Measurements from ENCODE around the gene GRIN2C.

GRIN2C gene

DNA sequence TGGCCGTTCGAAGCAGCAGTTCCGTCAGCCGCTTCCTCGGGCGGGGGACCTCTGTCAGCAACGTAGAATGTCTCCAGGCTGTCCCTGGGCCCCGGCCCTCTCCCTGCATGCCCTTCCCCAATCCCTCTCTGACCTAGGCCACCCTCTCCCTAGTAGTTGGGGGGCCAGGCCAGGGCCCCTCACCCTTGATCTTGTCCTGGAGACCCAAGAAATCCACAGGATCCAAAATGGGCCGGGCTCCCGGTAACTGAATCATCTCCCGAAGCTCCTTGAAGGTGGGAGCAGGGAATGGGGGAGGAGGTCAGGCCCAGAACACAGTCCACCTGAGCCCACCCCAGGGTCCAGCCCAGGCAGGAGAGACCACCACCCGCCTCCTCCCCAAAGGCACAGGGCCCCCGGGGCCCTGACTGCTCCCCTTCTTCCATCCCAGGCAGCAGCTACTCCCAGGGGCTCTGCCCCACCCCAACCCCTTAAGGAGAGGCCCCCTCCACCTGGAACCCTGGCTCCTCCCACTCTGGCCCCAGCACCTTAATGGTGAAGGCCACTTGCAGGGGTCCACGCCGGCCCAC lies 4.7 kb upstream of the GRIN2C start:
- no peak for DNase-seq (ENCODE audit: low read depth)

DNA sequence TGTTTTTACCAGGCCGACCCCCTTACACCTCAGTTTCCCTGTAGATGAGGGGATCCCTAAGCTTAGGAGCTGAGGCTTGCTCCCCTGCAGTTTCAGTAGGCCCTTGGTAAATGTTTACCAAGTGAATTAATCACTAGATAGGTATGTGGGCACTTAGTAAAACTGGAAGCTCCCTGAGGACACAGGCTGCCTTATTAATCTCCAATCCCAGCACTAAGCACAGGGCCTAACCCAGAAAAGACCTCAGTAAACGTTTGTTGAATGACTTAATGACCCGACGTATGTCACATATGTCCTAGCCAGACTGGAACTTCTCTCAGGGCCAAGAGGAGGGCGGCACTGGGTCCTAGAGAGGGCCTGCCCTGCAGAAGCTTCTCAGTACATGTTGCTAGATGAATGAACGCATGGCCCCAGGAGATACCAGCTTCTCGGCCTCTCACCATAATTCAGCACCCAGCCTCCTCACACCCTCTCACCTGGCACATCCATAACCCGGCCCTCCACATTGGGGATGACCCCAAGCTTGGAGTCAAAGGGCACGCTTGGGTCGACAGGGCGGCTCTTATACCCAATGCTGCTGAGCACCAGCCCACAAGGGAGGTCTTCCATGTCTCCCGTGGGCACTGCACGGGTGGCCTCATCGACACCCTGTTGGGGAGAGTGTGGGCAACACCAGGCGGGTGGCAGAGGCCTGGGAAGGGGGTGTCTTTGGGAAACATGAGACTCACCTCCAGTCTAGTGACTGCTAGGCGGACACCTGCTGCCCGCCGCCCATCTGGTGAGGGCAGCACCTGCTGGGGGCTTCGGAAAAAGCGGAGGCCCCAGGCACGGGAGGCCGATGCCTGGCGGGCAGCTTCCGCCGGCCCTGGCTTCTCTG lies 4.0 kb upstream of the GRIN2C start:
- no peak for DNase-seq (ENCODE audit: low read depth)

DNA sequence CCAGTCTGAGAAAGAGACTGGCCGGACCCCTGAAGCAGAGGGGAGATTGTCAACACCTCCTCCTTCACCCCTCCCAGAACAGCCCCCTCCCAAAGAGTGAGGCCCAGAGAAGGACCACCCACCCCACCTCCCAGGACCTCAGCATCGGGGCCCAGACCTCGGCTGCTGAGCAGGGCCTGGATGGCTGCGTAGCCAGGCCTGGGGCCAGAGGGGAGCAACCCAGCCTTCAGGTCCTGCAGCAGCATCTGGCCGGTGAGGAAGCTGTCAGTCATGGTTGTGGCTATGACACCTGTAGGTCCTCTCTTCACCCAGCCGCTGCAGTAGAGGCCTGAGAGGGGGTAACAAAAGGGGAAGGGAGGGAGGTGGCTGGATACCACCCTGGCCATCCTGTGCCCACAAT lies 3.2 kb upstream of the GRIN2C start:
- no peak for DNase-seq (ENCODE audit: low read depth)

DNA sequence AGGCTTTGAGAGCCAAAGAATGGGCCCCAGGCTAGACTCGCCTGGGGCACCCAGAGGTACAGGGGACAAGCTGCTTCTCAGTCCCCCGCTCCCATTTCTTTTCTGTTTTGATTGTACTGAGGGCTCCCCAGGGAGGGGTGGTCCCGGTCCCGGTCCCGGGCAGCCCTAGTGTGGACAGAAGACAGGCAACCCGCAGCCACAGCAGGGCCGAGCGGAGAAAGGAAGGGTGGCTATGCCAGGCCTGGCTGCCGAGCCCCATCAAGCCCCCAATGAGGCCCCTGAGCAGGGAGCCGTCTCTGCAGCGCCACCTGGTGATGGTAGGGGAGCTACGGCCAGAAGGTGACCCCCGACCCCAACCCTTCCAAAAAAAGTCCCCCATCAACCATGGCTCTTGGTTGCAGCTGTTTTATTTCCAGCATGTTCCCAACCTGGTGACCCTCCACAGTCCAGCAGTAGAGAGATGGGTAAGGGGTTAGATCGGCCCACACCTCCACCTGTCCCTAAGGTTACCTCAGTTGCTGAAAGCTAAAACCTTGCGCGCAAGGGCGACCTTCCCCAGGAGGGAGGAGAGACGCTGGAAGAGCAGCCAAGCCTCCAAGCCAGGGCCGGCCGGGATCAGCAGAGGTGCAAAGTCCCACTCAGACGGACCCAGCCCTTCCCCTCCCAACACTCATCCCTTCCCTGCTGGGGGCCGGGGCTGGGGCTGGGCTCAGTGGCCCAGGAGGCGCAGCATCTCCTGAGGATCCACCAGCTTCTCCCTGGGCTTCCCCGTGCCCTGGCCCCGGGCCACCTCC lies 2.6 kb upstream of the GRIN2C start:
- DNase-seq (ENCODE audit: low read depth), result peak; percentile 19

DNA sequence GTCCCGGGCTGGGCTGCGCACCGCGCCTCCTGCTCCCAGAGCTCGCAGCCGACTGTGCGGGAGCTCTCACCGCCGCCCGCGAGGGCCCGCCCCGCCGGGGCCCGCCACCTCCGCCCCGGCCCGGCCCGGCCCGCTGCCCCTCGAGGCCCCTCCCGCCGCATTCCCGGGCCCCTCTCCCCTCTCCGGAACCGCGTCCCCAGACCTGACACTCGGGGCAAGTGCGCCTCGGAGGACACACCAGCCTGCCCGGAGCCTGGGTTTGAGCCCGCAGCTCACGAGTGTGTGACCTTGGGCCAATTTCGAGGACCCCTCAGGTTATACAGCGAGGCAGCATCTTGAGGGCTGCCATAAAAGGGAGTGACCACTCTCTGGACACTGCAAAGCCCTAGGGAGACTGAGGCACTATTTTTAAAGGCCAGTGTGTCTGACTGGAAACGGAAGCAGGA lies 2.0 kb upstream of the GRIN2C start:
- DNase-seq (ENCODE audit: low read depth), result no peak

DNA sequence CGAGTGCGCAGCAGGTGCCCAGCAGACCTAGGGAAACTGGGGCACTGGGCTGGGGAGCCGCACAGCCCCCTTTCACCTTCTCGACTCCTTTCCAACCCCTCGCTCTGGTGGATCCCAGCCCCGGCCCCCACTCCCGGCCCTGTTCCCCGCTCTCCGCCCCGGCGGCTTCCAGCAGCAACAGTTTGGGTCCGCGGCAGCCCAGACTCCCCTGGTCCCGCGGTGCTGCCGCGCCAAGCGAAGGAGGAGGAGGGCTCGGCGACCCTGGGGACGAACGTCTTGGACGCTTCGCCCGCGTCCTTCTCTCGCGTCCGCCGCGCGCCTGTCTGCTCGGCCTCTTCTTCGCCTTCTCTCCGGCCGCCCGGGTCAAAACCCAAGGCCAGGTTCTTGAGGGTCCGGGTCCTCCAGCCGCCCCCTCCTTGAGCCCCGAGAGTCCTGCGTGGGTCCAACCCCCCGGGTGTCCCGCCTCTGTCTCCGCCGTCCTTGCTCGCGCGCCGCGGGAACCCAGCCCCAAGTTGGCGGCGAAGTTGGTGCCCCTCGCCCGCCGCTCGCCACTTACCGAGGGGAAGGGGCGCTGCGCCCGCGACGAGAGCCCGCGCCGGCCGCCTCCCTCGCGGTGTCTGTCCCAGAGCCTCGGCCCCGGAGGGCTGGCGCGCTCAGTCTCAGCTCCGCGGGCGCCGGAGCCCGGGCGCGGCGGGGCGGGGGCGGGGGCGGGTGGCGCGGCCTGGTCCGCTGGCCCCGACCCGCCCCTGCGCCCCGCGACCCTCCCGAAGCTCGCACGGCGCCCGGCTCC lies 1.4 kb upstream of the GRIN2C start:
- no peak for DNase-seq (ENCODE audit: low read depth)

DNA sequence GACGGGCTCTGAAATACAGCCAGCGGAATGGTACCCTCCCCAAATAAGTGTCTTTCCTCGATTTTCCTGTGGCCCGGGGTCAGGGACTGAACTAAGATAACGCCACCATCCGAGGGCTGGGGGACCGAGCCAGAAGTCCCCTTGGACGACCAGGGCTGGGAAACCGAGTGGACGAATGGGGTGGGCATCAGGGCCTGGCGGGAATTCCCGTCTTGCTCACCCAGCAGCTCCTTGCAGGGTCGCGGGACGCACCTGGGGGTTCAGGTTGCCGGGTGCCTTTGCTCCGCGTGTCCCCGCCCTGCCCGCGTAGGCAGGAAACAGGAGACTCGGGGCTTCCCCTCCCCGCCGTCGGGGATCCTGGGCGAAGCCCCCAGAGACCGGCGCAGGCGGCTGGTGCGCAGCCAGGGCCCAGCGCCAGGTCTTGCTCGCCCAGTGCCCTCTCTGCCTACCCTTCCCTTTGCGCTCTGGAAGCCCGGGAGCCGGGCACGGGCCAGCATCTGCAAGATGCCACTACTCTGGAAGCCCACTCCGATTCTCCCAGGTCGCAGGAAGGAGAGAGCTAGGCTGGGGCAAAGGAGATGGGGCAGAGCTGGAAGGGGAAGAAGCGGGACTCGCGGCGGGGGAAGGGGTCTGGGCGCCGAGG lies 665 bp upstream of the GRIN2C start:
- no peak for DNase-seq (ENCODE audit: low read depth)

DNA sequence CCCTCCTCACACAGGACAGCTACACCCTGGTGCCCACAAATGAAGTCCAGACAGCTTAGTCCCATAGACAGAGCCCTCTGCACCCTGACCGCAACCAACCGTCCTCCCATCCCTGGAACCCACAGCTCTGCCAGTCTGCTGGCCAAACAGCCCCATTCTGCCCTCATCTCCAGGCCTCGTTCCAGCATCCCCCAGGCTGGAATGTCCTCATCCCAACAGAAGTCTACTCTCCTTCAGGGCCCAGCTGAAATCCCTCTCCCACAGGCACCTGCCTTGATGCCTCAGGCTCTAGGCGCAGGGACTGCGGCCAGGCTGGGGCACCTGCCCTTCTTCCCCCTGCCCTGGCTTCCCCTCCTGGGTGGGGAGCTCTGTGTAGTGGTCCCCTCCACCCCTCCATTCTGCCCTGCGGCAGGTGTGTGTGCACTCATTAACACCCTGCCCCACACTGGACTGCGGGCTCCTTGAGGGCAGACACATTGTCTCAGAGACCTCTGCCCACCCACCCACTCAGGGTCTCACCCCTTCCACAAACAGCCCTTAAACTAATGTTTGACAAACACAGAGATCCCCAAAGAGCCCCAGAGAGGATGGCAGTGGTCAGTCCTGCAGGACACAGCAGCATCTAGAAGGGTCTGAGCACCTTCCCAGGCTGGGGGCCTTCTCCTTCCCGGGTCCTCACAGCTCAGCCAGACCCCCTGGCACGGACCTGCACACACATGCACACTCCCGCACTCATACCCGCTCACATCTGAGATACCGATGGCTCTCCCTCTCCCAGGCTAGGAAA lies 820 bp downstream of the GRIN2C start:
- DNase-seq (ENCODE audit: low read depth), result no peak

DNA sequence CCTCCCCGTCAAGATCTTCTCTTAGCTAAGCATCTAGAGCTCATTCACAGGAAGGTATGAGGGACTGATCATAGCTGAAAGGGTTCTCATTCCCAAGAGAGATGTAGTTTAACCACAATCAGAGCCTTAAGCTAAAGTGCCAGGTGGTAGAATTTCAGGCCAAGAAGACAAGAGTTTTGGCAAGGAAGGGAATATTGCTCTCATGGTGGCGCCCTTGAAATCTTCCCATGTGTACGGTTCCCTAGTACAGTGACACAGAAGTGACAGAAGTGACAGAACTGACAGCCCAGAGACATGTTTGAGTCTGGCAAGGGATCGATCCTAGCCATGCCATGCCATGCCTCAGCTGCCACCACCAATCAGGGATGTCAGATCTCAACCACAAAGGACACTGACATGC lies 2.5 kb downstream of the GRIN2C start:
- DNase-seq (ENCODE audit: low read depth), result no peak

DNA sequence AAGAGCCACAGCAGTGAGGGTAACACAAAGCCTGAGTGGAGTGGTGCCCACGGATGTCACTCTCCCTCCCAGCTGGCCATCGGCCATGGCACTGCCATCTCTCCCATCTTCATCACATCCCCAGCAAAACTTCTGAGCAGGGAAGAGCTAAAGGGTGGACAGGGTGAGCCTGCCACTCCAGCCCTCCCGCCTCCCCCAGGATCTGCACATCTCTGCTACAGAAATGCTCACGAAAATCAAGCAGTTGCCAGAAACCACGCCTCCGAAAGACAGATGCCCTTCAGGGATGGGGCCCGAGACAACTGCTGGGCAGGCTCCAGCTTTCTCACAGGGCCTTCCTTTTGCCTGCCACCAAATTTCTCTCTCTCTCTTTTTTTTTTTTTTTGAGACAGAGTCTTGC lies 3.6 kb downstream of the GRIN2C start:
- no peak for DNase-seq (ENCODE audit: low read depth)

DNA sequence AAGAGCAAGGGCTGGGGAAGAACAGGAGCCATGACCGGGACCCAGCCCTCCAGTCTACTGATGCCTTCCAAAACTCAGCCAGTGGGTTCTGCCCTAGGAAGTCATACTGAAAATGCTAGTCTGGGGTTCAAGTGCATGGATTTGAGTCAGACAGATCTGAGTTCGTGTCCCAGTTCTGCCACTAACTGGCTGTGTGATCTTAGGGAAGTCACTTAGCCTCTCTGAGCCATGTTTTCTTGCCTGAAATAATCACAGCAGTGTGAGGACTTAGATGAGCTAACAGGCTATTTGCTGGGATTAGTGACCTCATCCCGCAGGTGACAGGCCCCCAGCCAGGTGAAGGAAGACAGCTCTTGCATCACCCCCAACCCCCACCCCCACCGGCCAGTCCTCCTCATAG lies 4.4 kb downstream of the GRIN2C start:
- DNase-seq (ENCODE audit: low read depth), result no peak

DNA sequence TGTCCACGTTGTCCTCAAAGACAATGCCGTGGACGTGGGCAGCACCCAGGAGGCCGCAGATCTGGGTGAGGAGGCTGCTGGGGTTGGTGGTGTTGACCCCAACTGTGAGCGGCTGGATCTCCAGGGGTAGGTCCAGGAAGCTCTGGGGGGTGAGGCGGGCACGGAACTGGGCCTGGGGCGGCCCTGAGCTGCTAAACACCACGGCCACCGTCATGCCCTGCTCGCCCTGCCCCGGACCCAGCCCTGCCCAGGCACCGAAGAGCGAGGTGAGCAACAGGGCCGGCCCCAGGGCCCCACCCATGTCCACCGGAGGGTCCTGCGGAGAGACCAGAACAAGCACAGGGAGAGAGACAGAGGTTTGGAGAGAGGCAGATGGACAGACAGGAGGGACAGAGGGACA lies 4.9 kb downstream of the GRIN2C start:
- DNase-seq (ENCODE audit: low read depth), result no peak

DNA sequence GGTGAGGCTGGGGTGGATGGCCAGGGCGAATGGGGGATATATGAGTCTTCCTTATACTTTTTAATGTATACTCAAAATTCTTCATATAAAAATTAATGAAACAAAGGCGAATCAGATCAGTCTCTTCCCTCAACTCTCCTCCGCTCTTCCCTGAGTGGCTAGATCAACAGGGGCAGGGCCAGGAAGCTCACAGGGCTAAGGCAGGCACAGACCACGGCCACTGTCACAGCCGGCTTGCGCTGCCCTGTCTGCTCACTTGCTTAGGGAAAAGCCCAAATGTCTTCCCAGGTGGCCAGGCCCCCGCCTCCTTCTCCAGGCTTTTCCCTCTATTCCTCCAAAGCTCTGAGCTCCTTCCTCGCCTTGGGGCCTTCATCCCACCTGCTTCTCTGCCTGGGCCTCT lies 6.0 kb downstream of the GRIN2C start:
- DNase-seq (ENCODE audit: low read depth), result no peak

DNA sequence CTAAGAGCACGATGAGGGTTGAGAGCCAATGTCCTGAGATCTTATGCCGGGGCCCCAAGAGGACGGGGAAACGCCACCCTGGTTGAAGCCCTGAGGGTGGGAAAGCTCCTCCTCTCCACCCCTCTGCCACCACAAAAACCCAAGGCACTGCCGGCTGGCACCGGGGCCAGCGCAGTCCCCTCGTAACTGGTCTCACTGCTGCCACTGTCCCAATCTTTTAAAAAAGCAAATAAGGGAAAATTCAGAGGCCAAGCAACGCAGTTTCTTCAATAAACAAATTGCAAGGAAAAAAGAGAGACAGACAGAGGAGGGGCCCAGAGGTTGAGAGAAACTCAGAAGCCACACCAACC lies 6.7 kb downstream of the GRIN2C start:
- DNase-seq (ENCODE audit: low read depth), result no peak

DNA sequence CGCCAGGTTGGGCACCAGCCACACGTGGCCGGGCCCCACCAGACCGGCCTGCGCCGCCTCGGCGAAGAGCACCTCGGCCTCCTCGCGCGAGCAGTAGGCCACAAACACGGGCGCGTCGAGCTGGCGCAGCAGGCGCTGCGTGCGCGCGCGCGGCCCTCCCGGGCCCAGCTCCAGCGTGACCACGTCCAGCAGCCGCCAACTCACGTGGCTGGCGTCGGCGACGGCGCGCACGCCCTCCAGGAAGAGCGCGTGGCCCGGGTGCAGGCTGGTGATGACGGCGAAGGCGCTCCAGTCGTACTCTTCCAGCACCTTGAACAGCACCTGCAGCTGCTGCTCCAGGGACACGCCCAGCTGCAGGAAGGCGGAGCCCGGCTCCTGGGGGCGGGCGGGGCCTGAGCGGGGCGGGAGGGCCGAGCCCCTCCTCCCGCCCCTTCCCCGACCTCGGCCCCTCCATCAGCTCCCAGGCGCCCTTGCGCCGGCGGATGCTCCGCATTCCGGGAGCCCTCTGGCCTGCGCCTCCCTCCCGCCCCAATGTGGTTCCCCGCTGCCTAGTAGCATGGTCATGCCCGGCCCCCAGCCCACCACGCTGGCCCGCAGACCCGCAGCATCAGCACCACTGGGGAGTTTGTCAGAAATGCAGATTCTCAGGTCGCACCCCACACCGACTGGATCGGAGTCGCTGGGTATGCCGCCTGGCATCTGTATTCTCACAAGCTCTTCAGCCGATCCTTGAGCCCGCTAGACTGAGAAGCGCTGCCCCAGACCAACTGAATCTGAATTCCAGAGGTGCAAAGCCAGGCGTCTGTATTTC lies 7.2 kb downstream of the GRIN2C start:
- DNase-seq (ENCODE audit: low read depth), result peak; percentile 27

DNA sequence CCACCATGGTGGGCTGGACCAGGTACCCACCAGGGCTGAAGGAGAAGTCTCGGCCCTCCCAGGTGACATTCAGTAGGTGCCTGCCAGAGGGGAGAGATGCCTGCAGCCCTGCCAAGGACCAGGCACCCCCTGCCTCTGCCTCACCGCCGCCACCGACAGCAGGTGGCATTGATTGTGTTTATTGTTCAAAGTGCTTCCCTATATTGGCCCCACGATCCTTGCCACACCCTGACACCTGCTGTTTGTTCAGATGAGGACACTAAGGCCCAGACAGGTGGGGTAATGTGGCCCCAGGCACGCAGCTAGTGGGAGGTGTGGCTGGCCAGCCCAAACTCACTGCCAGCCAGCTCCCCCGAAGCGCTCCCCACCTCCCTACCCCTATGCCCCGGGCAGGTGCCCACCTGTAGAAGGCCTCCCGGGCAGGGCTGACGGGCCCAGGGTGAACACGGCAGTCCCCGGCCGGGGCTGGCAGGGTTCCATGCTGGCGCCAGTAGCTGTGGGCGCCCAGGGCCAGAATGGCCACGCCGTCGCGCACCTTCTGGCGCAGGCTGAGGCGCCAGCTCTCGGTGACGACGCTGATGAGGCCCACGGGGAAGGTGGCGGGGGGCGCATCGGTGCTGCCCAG lies 8.0 kb downstream of the GRIN2C start:
- no peak for DNase-seq (ENCODE audit: low read depth)

DNA sequence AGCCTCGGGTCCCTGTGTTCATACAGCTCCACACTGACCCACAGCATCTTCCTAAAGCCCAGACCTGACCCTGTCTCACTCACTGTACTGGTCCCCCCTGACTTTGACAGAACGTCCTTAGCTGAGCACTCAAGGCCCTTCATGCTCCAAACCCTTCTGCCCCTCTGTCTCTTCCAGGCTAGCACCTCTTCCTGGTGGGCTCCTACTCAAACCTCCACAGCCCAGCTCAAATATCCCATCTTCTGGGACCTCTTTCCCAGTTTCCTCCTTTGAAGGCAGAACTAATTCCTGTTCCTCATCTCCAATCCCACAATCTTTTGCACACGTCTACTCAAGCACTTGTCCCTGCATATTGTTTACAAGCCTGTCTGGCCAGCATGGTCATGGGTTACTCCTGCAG lies 8.8 kb downstream of the GRIN2C start:
- DNase-seq (ENCODE audit: low read depth), result no peak

DNA sequence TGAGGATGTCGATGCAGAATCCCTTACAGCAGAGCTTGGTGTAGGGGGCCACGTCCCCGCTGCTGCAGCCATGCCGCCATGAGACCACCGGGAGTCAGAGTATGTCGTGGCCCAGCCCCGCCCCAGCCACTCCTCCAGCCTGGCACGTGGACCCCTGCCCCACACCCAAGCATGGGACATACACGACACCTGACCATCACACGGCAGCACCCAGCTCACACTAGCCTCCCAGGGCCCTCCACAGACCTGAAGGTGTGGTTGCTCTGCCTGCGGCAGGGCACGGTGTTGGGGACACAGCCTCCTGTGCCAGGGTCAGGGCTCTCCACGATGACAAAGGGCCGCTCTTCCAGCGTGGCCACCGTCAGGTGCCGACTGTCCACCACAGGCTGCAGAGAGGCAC lies 9.4 kb downstream of the GRIN2C start:
- DNase-seq (ENCODE audit: low read depth), result no peak

DNA sequence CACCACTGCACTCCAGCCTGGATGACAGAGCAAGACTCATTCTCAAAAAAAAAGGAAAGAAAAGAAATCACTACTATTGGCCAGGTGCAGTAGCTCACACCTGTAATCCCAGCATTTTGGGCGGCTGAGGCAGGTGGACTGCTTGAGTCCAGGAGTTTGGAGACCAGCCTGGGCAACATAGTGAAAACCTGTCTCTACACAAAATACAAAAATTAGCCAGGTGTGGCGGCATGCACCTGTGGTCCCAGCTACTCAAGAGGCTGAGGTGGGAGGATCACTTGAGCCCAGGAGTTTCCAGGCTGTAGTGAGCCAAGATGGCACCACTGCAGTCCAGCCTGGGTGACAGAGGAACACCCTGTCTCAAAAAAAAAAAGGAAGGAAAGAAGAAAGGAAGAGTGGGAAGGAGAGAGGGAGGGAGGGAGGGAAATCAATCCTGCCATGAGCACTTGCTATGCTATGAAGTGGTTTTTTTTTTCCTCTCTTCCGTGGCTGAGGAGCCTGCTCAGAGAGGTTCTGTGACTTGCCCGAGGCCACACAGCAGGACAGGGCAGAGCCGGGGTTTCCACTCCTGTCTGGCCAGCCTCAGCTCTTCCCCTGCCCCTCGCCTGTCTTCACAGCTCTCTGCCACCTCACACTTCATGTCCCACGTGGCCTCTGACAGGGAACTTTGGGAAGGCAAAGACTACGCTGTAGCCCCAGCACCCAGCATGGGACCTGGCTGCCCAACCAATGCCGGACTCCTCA lies 10.9 kb downstream of the GRIN2C start:
- DNase-seq (ENCODE audit: low read depth), result no peak

All from iris pigment epithelial cell (primary cell).